Common myeloid progenitor, CD34-positive (primary cell): ENCODE data around the gene HNRNPC.
A peak's percentile ranks its signal among the peaks of the same experiment; 100 is the strongest.

Experiments used
- CTCF ChIA-PET: fragments of 350-600 bp; sonication (Branson Sonifier 250); formaldehyde crosslinking; loops from one replicate; lab custom pipeline; 2021; ENCODE audit warnings: antibody characterized with exemption; lab: Charles Lee
- POLR2A ChIA-PET: fragments of 350-600 bp; sonication (Branson Sonifier 250); formaldehyde crosslinking; loops from one replicate; lab custom pipeline; 2021; ENCODE audit warnings: antibody characterized with exemption; lab: Charles Lee
- DNase-seq, 3 donors: peaks; one replicate each; pipeline versions ENCODE4 v3.0.0 to v3.0.0-alpha.2; 2013
- H3K27ac ChIP-seq, 2 experiments: 1 replicate in 1 of 2; 2 replicates in 1 of 2; pipeline ENCODE4 v1.7.0; 2013; ENCODE audit warnings: inconsistent platforms in 2 of 2, low read length in 2 of 2, mild to moderate bottlenecking in 2 of 2, low read depth in 1 of 2, moderate library complexity in 1 of 2; ENCODE audit not compliant: severe bottlenecking in 2 of 2, insufficient read depth in 1 of 2, poor library complexity in 1 of 2
- H3K27me3 ChIP-seq, 5 experiments: replicated peaks in 2 of 5; 1 replicate in 3 of 5; 2 replicates in 2 of 5; pipeline versions ENCODE4 v1.6.1 to v1.7.0; 2013; ENCODE audit warnings: low read length in 4 of 5, mild to moderate bottlenecking in 2 of 5, moderate library complexity in 2 of 5, inconsistent platforms in 1 of 5; ENCODE audit not compliant: insufficient read depth in 5 of 5, control insufficient read depth in 4 of 5
- H3K36me3 ChIP-seq, 4 experiments: 1 replicate in 2 of 4; 2 replicates in 2 of 4; pipeline versions ENCODE4 v1.6.1 to v1.7.0; 2013; ENCODE audit warnings: low read length in 3 of 4, control low read depth in 1 of 4, mild to moderate bottlenecking in 1 of 4; ENCODE audit not compliant: control insufficient read depth in 4 of 4, insufficient read depth in 4 of 4
- H3K4me1 ChIP-seq, 4 experiments: 1 replicate in 3 of 4; 2 replicates in 1 of 4; pipeline versions ENCODE4 v1.6.1 to v1.7.1; 2013; ENCODE audit warnings: low read length in 3 of 4, mild to moderate bottlenecking in 3 of 4, control low read depth in 1 of 4, inconsistent platforms in 1 of 4, moderate library complexity in 1 of 4; ENCODE audit not compliant: control insufficient read depth in 4 of 4, insufficient read depth in 4 of 4; ENCODE audit errors: control extremely low read depth in 1 of 4
- H3K4me3 ChIP-seq, 7 experiments: 1 replicate in 4 of 7; 2 replicates in 3 of 7; pipeline versions ENCODE4 v1.5.1 to v1.7.0; 2013; ENCODE audit warnings: mild to moderate bottlenecking in 7 of 7, low read length in 6 of 7, moderate library complexity in 6 of 7, inconsistent platforms in 2 of 7, low read depth in 2 of 7, control low read depth in 1 of 7; ENCODE audit not compliant: insufficient read depth in 4 of 7, control insufficient read depth in 1 of 7; ENCODE audit errors: extremely low read depth in 1 of 7
- H3K9me3 ChIP-seq, 5 experiments: 1 replicate in 4 of 5; 2 replicates in 1 of 5; pipeline versions ENCODE4 v1.6.1 to v1.7.1; 2013; ENCODE audit warnings: low read length in 4 of 5, mild to moderate bottlenecking in 2 of 5, inconsistent platforms in 1 of 5, low read depth in 1 of 5, moderate library complexity in 1 of 5; ENCODE audit not compliant: control insufficient read depth in 4 of 5, insufficient read depth in 2 of 5; ENCODE audit errors: control extremely low read depth in 1 of 5
- WGBS: methylation state at CpG from one replicate; pipeline ENCODE4 v1.1.5; 2013; ENCODE audit not compliant: insufficient coverage; 5-methylcytosine and 5-hydroxymethylcytosine counted together

HNRNPC gene

GRCh38 chr14:21192447-21192822 lies 76.8 kb downstream of the HNRNPC start:
- Histone ChIP-seq H3K36me3 (no peaks in the 10 kb centered on the region), H3K9me3 (peaks cover 0 to 3% (median 0%) of the 10 kb centered on the region in 5 experiments), H3K4me3 (peak overlapping the region in 4 of 7 experiments; percentile 46 to 68 (median 62)), H3K27ac (no peak overlapping the region), H3K27me3 (no peaks in the 10 kb centered on the region), H3K4me1 (peaks cover 0 to 14% (median 9%) of the 10 kb centered on the region in 4 experiments)
- no peak for DNase-seq
- ChIA-PET CTCF (interaction anchor here (0.8 to 1.2 kb wide), 3 partner anchors 17 to 178 kb away, joined by 3 read pairs; no protein-coding TSS in a partner anchor), POLR2A (no interaction called here)
- WGBS, result 83% methylated on average over 1 of the region's 1 CpG

DNA sequence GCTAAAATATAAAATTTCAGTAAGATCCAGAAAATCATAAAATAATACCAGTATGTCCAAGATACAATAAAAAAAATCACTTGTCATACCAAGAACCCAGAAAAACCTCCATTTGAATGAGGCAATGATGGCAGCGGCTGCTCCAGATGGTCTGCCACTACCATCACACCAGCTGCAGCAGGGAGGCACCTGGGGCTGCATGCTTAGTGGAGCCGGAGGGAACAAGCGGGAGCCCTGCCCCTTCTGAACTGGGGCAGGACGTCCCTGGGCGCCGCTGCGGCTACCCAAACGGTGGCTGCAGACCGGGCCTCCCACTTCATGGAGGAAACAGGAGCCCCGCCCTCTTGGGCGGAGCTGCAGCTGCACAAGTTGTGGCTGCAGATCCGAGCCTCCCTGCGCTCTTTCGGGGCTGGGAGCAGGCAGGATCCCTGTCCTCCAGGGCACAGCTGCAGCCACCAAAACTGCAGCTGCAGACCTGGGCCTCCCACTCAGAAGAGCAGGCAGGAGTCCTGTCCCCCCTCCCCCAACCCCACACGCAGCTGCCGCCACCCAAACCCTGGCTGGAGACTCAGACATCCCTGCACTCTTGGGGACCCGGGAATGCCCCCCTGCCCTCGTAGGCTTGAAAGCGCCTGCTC lies 77.3 kb downstream of the HNRNPC start:
- no peaks in the 10 kb centered on the region for H3K36me3 ChIP-seq
- peak overlapping the region in 5 of 7 experiments; percentile 46 to 68 (median 57) for H3K4me3 ChIP-seq
- ChIA-PET CTCF (interaction anchor here (0.8 to 1.2 kb wide), 3 partner anchors 17 to 177 kb away, joined by 3 read pairs; no protein-coding TSS in a partner anchor), POLR2A (interaction anchor here (0.6 kb wide), 2 partner anchors 34 to 674 kb away, joined by 3 read pairs; no protein-coding TSS in a partner anchor)
- DNase-seq, result peak; percentile 76 to 95 (median 89)
- WGBS, result 3% methylated on average over 17 of the region's 19 CpGs
- peaks cover 0 to 14% (median 9%) of the 10 kb centered on the region in 4 experiments for H3K4me1 ChIP-seq
- no peaks in the 10 kb centered on the region for H3K9me3 ChIP-seq
- H3K27me3 ChIP-seq, result no peaks in the 10 kb centered on the region
- no peak overlapping the region for H3K27ac ChIP-seq

DNA sequence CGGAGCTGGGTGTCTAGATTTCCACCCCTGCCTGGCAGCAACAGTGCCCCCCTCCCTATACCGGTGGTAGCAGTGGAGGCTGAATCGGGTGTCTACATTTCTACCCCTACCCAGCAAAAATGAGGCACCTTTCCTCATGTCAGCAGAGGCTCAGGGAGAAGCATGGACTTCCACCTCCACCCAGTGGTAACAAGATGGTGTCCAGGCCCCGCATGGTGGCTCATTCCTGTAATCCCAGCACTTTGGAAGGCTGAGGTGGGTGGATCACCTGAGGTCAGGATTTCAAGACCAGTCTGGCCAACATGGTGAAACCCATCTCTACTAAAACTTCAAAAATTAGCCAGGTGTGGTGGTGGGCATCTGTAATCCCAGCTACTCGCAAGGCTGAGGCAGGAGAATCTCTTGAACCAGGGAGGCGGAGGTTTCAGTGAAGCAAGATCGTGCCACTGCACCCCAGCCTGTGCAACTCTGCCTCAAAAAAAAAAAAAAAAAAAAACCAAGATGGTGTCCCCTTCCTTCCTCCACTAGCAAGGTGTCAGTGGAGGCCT lies 77.9 kb downstream of the HNRNPC start:
- WGBS, result no CpG with 5 or more reads among the region's 7 CpGs
- CTCF ChIA-PET, result interaction anchor here (1.1 kb wide), 1 partner anchor 24 kb away, joined by 3 read pairs; no protein-coding TSS in a partner anchor
- POLR2A ChIA-PET, result interaction anchor here (0.6 kb wide), 2 partner anchors 35 to 674 kb away, joined by 3 read pairs; no protein-coding TSS in a partner anchor
- Histone ChIP-seq H3K27me3 (no peaks in the 10 kb centered on the region), H3K36me3 (no peaks in the 10 kb centered on the region), H3K4me3 (peak overlapping the region in 4 of 7 experiments; percentile 56 to 68 (median 62)), H3K4me1 (peaks cover 0 to 14% (median 9%) of the 10 kb centered on the region in 4 experiments), H3K9me3 (no peaks in the 10 kb centered on the region), H3K27ac (no peak overlapping the region)
- DNase-seq, result no peak

DNA sequence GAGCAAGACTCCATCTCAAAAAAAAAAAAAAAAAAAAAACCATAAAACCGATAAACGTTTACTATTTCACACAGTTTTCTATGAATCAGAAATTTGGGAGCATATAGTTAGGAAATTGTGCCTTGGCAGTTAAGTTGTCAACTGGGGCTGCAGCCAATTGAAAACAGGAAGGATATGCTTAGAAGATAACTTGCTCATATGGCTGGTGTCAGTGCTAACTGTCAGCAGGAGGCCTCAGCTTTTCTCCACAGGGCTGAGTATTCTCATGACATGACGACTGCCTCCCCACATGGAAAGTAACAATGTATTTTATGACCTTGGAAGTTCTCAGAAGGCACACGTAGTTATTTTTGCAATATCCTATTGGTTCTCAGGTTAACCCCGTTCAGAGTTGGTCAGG lies 83.8 kb downstream of the HNRNPC start:
- ChIA-PET CTCF (no interaction called here), POLR2A (no interaction called here)
- H3K27ac ChIP-seq, result no peak overlapping the region
- peak; percentile 8 to 63 (median 44) for DNase-seq
- WGBS, result 10% methylated on average over 2 of the region's 5 CpGs
- H3K36me3 ChIP-seq, result no peaks in the 10 kb centered on the region
- H3K4me1 ChIP-seq, result peaks cover 4 to 9% (median 6%) of the 10 kb centered on the region in 4 experiments
- no peak overlapping the region for H3K4me3 ChIP-seq
- no peaks in the 10 kb centered on the region for H3K27me3 ChIP-seq
- no peaks in the 10 kb centered on the region for H3K9me3 ChIP-seq

GRCh38 chr14:21184254-21184653 lies 85.0 kb downstream of the HNRNPC start:
- H3K36me3 ChIP-seq, result no peaks in the 10 kb centered on the region
- DNase-seq, result no peak
- H3K9me3 ChIP-seq, result no peaks in the 10 kb centered on the region
- H3K27me3 ChIP-seq, result no peaks in the 10 kb centered on the region
- ChIA-PET CTCF (no interaction called here), POLR2A (no interaction called here)
- H3K4me1 ChIP-seq, result peaks cover 4 to 9% (median 6%) of the 10 kb centered on the region in 4 experiments
- H3K4me3 ChIP-seq, result no peak overlapping the region
- WGBS, result no CpG with 5 or more reads among the region's 1 CpG
- H3K27ac ChIP-seq, result no peak overlapping the region

- H3K27ac ChIP-seq, result no peak overlapping the region
- ChIA-PET POLR2A (no interaction called here), CTCF (no interaction called here)
- H3K36me3 ChIP-seq, result no peaks in the 10 kb centered on the region
- H3K4me3 ChIP-seq, result no peak overlapping the region
- WGBS, result no CpG with 5 or more reads among the region's 2 CpGs
- peaks cover 4 to 9% (median 6%) of the 10 kb centered on the region in 4 experiments for H3K4me1 ChIP-seq
- no peaks in the 10 kb centered on the region for H3K27me3 ChIP-seq
- H3K9me3 ChIP-seq, result peaks cover 0 to 2% (median 0%) of the 10 kb centered on the region in 5 experiments
- DNase-seq, result no peak
Measured at GRCh38 chr14:21182166-21182565, 87.1 kb downstream of the HNRNPC start.

DNA sequence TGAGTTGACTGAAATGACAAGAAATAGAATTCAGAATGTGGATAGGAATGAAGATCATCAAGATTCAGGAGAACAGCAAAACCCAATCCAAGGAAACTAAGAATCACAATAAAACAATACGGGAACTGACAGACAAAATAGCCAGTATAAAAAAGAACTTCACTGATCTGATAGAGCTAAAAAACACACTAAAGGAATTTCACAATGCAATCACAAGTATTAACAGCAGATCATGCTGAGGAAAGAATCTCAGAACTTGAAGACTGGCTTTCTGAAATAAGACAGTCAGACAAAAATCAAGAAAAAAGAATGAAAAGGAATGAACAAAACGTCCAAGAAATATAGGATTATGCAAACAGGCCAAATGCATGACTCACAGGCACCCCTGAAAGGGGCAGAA lies 98.1 kb downstream of the HNRNPC start:
- Histone ChIP-seq H3K9me3 (peaks cover 0 to 6% (median 3%) of the 10 kb centered on the region in 5 experiments), H3K27me3 (peaks cover 0 to 2% (median 0%) of the 10 kb centered on the region in 5 experiments), H3K4me1 (no peaks in the 10 kb centered on the region), H3K4me3 (no peak overlapping the region), H3K36me3 (no peaks in the 10 kb centered on the region), H3K27ac (no peak overlapping the region)
- ChIA-PET CTCF (no interaction called here), POLR2A (no interaction called here)
- DNase-seq, result no peak
- 50% methylated on average over 1 of the region's 2 CpGs for WGBS
